Central memory CD8-positive, alpha-beta T cell (primary cell): Measurements from ENCODE around the gene SCUBE1.

Experiments used
- ATAC-seq: fragments of 150-1000 bp; cut with Tn5 transposase; replicated peaks from 2 replicates; pipeline ENCODE4 v1.10.0; 2022; ENCODE audit warnings: mild to moderate bottlenecking, moderate FRiP score, moderate number of reproducible peaks; ENCODE audit not compliant: poor library complexity, severe bottlenecking; ENCODE audit errors: extremely low read depth
- DNase-seq, 2 donors: peaks; one replicate each; pipeline ENCODE4 v3.0.0; 2021; ENCODE audit warnings: low spot score in 2 of 2
- H3K27ac Mint-ChIP-seq: one replicate; pipeline ENCODE4 v1.8.0; 2022; ENCODE audit warnings: low read depth, mild to moderate bottlenecking, moderate library complexity, mixed read lengths
- H3K27me3 Mint-ChIP-seq: one replicate; pipeline ENCODE4 v1.8.0; 2022; ENCODE audit warnings: mixed read lengths
- H3K36me3 Mint-ChIP-seq: one replicate; pipeline ENCODE4 v1.8.0; 2022; ENCODE audit warnings: mild to moderate bottlenecking, moderate library complexity, mixed read lengths; ENCODE audit not compliant: insufficient read depth
- H3K4me1 Mint-ChIP-seq: one replicate; pipeline ENCODE4 v1.8.0; 2022; ENCODE audit warnings: mixed read lengths
- H3K4me3 Mint-ChIP-seq: one replicate; pipeline ENCODE4 v1.8.0; 2022; ENCODE audit warnings: mild to moderate bottlenecking, moderate library complexity, mixed read lengths
- H3K9me3 Mint-ChIP-seq: one replicate; pipeline ENCODE4 v1.8.0; 2022; ENCODE audit warnings: mixed read lengths

SCUBE1 gene

DNA sequence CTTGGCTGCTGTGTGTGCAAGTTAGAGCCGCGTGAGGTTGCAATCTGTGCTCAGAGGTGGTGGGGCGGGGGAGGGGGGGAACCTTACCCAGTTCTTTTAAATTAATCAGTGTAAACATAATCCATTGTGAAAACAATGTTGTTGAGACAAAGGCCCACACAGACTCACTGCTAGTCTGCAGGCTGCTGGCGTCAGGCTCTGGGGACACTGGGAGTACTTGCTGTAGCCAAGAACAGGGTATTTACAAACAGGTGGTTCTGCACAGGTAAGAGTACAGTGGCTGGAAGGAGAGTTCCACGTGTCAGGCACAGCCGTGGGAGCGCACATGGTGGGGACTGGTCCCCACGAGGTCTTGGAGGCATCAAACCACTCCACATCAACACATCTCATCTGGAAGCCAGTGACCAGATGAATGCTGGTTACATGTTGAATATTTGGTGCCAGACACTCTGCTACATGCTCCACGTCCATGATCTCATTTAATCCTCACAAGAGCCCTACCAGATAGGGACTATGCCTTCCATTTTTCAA is 27.4 kb downstream of the SCUBE1 start:
- H3K27ac Mint-ChIP-seq: no peak overlapping the region
- no peaks in the 10 kb centered on the region for H3K36me3 Mint-ChIP-seq
- H3K4me1 Mint-ChIP-seq: peaks cover under 1% of the 10 kb centered on the region
- DNase-seq (no peak), ATAC-seq (no peak)
- H3K27me3 Mint-ChIP-seq: peaks cover 15% of the 10 kb centered on the region
- no peaks in the 10 kb centered on the region for H3K9me3 Mint-ChIP-seq
- H3K4me3 Mint-ChIP-seq: no peak overlapping the region

- H3K9me3 Mint-ChIP-seq: no peaks in the 10 kb centered on the region
- no peak for DNase-seq
- H3K4me3 Mint-ChIP-seq: no peak overlapping the region
- H3K36me3 Mint-ChIP-seq: no peaks in the 10 kb centered on the region
- no peaks in the 10 kb centered on the region for H3K4me1 Mint-ChIP-seq
- no peak overlapping the region for H3K27ac Mint-ChIP-seq
- ATAC-seq: no peak
- H3K27me3 Mint-ChIP-seq: peaks cover 15% of the 10 kb centered on the region
These were observed 28.6 kb downstream of the SCUBE1 start for GRCh38 chr22:43314611-43315010.

GRCh38 chr22:43313890-43314474 is 29.2 kb downstream of the SCUBE1 start:
- Mint-ChIP-seq H3K36me3 (no peaks in the 10 kb centered on the region), H3K27ac (no peak overlapping the region), H3K27me3 (peaks cover 15% of the 10 kb centered on the region), H3K9me3 (no peaks in the 10 kb centered on the region), H3K4me3 (no peak overlapping the region), H3K4me1 (no peaks in the 10 kb centered on the region)
- no peak for ATAC-seq
- no peak for DNase-seq

DNA sequence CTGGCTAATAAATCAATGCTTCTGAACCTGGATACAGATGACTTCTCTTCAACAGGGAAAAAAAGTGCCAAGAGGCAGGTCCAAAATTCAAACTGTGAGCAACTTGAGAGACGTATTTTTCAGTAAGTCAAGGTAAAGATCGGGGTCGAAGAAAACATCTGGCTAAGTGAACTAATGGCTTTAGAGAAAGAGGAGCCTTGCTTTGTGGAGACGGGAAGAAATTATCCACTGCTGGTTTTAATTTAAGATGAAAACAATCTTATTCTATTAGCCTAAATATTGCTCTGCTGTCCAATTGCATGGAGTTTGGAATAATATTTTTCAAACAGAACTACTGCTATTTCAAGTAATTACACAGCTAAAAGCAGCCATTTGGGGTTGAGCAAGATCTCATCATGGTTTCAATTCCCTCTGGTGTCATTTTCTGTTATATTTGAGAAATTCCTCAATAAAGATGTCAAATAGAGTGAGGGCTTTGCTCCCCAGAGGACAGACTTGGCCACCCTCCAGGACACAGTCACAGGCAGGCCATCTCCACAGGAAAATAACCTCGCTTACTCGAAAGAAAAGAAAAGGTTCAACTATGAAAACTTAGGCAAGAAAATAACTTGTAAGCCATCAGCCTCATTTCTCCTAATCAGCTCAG is 29.8 kb downstream of the SCUBE1 start:
- DNase-seq: no peak
- no peak for ATAC-seq
- Mint-ChIP-seq H3K4me1 (no peaks in the 10 kb centered on the region), H3K4me3 (no peak overlapping the region), H3K27ac (no peak overlapping the region), H3K9me3 (no peaks in the 10 kb centered on the region), H3K36me3 (no peaks in the 10 kb centered on the region), H3K27me3 (peaks cover 15% of the 10 kb centered on the region)

- no peak overlapping the region for H3K27ac Mint-ChIP-seq
These were observed 30.6 kb downstream of the SCUBE1 start for GRCh38 chr22:43312608-43313007.

GRCh38 chr22:43310798-43311197 is 32.4 kb downstream of the SCUBE1 start:
- Mint-ChIP-seq H3K9me3 (no peaks in the 10 kb centered on the region), H3K27ac (no peak overlapping the region), H3K4me1 (no peaks in the 10 kb centered on the region), H3K27me3 (peaks cover 28% of the 10 kb centered on the region), H3K4me3 (no peak overlapping the region), H3K36me3 (no peaks in the 10 kb centered on the region)
- no peak for ATAC-seq
- no peak for DNase-seq

More at GRCh38 chr22:43312608-43313007, 30.6 kb downstream of the SCUBE1 start:
- ATAC-seq: no peak
- Mint-ChIP-seq H3K27me3 (peaks cover 15% of the 10 kb centered on the region), H3K4me3 (no peak overlapping the region), H3K36me3 (no peaks in the 10 kb centered on the region), H3K4me1 (no peaks in the 10 kb centered on the region), H3K9me3 (no peaks in the 10 kb centered on the region)
- DNase-seq: no peak

- H3K4me3 Mint-ChIP-seq: no peak overlapping the region
- no peak for DNase-seq
These were observed 32.9 kb downstream of the SCUBE1 start for GRCh38 chr22:43310311-43310710.

GRCh38 chr22:43308836-43309235 is 34.3 kb downstream of the SCUBE1 start:
- Mint-ChIP-seq H3K27ac (no peak overlapping the region), H3K36me3 (peaks cover 1% of the 10 kb centered on the region), H3K4me1 (no peaks in the 10 kb centered on the region), H3K4me3 (no peak overlapping the region), H3K9me3 (no peaks in the 10 kb centered on the region), H3K27me3 (peaks cover 39% of the 10 kb centered on the region)
- DNase-seq: no peak
- ATAC-seq: no peak

More at GRCh38 chr22:43310311-43310710, 32.9 kb downstream of the SCUBE1 start:
- ATAC-seq: no peak
- Mint-ChIP-seq H3K4me1 (no peaks in the 10 kb centered on the region), H3K27me3 (peaks cover 31% of the 10 kb centered on the region), H3K9me3 (no peaks in the 10 kb centered on the region), H3K36me3 (no peaks in the 10 kb centered on the region), H3K27ac (no peak overlapping the region)

DNA sequence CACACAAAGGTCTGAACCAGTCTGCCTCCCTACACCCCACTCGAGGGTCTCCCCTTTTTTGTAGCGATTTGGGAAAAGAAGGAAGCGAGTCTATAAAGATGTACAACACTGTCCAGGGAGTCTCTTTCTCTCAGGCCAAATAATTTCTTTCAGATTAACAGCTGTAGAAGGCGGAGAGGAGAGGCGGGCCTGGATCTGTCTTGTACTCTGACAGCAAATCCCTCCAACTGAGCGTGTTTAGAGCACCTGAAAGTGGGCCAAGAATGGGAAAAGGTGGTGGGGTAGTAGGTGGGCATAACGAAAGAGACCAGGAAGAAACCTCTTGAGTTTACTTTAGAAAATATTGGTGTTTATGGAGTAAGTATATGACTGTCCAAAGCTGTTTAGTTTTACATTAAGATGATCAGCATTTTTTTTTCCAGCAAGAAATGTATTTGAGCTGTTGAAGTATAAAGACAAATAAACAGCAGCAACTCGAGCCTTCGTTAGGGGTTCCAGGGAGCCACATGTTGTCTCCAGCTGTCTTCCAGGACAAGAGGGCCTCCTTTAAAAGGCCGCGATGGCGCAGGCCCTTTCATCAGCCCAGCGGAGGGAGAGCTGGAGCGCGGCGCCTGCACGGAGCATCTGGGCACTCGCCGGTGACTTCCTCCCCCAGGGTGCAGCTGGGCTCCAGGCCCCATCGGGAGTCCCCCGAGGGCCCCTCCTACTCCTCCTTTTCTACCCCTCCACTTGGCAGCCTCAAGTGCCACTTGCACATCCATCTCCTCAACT is 34.9 kb downstream of the SCUBE1 start:
- no peaks in the 10 kb centered on the region for H3K9me3 Mint-ChIP-seq
- H3K27me3 Mint-ChIP-seq: peaks cover 45% of the 10 kb centered on the region
- peaks cover 1% of the 10 kb centered on the region for H3K36me3 Mint-ChIP-seq
- H3K27ac Mint-ChIP-seq: no peak overlapping the region
- DNase-seq (no peak), ATAC-seq (no peak)
- no peak overlapping the region for H3K4me3 Mint-ChIP-seq
- H3K4me1 Mint-ChIP-seq: no peaks in the 10 kb centered on the region

GRCh38 chr22:43305806-43306205 is 37.4 kb downstream of the SCUBE1 start:
- Mint-ChIP-seq H3K27me3 (peaks cover 53% of the 10 kb centered on the region), H3K36me3 (peaks cover 1% of the 10 kb centered on the region), H3K9me3 (no peaks in the 10 kb centered on the region), H3K4me3 (no peak overlapping the region), H3K4me1 (no peaks in the 10 kb centered on the region), H3K27ac (no peak overlapping the region)
- ATAC-seq (no peak), DNase-seq (no peak)

- no peak for ATAC-seq
- H3K4me1 Mint-ChIP-seq: no peaks in the 10 kb centered on the region
- peaks cover 1% of the 10 kb centered on the region for H3K36me3 Mint-ChIP-seq
- H3K27me3 Mint-ChIP-seq: peaks cover 61% of the 10 kb centered on the region
- no peaks in the 10 kb centered on the region for H3K9me3 Mint-ChIP-seq
- no peak overlapping the region for H3K4me3 Mint-ChIP-seq
- no peak overlapping the region for H3K27ac Mint-ChIP-seq
- DNase-seq: no peak
These were observed 38.2 kb downstream of the SCUBE1 start for GRCh38 chr22:43304831-43305590.

DNA sequence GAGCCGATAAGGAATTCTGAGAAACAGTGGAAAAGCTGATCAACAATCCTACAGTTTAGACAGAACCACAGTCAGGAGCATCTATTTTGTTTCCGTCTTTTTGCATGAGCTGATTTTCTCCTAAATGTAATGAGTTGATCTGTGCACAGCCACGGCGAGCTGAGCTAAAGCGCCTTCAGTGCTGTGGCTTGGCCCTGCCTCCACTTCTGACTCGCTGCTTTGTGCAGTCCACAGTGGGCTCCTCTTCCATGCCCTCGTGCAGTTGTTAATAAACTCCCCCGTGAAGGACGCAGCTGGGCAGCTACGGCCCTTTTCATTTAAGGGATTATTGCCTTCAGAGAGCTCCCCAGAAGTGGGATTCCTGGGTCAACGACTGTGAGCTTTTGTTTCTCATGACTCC is 39.4 kb downstream of the SCUBE1 start:
- Mint-ChIP-seq H3K9me3 (no peaks in the 10 kb centered on the region), H3K36me3 (peaks cover 1% of the 10 kb centered on the region), H3K27ac (no peak overlapping the region), H3K4me3 (no peak overlapping the region), H3K4me1 (no peaks in the 10 kb centered on the region), H3K27me3 (peaks cover 62% of the 10 kb centered on the region)
- ATAC-seq: no peak
- DNase-seq: no peak
